GM23248 (cell line): Measurements from ENCODE around the gene ELAVL1. TPM values are rescaled to one million over a fixed set of nuclear protein-coding genes. Genes with fewer than 3 reads are reported as not detected.

ENCODE experiments used
- DNase-seq: peaks from one replicate; pipeline ENCODE4 v3.0.0-alpha.2; 2015
- H2AFZ ChIP-seq: fragments of 200-600 bp; sonication (generic); 2 replicates; pipeline ENCODE4 v1.6.1; 2016; ENCODE audit warnings: antibody characterized with exemption
- H3F3A ChIP-seq: fragments of 200-600 bp; sonication (generic); 2 replicates; pipeline ENCODE4 v1.6.1; 2016; ENCODE audit warnings: mild to moderate bottlenecking, antibody characterized with exemption, mixed run types; ENCODE audit not compliant: insufficient read depth
- H3K27ac ChIP-seq: fragments of 200-600 bp; sonication (generic); 2 replicates; pipeline ENCODE4 v1.5.1; 2016; ENCODE audit warnings: mild to moderate bottlenecking
- H3K27me3 ChIP-seq: fragments of 200-600 bp; sonication (generic); replicated peaks from 2 replicates; pipeline ENCODE4 v1.6.1; 2016; ENCODE audit warnings: mild to moderate bottlenecking; ENCODE audit not compliant: insufficient read depth
- H3K36me3 ChIP-seq: fragments of 200-600 bp; sonication (generic); 2 replicates; pipeline ENCODE4 v1.6.1; 2016; ENCODE audit warnings: low read depth, mild to moderate bottlenecking
- H3K4me1 ChIP-seq: fragments of 200-600 bp; sonication (generic); 2 replicates; pipeline ENCODE4 v1.6.1; 2016; ENCODE audit warnings: mild to moderate bottlenecking; ENCODE audit not compliant: insufficient read depth
- H3K4me2 ChIP-seq: fragments of 200-600 bp; sonication (generic); one replicate; pipeline ENCODE4 v1.6.1; 2016; ENCODE audit warnings: mild to moderate bottlenecking; ENCODE audit not compliant: unreplicated experiment
- H3K4me3 ChIP-seq: fragments of 200-600 bp; sonication (generic); 2 replicates; pipeline ENCODE4 v1.5.1; 2016; ENCODE audit warnings: mild to moderate bottlenecking
- H3K79me2 ChIP-seq: fragments of 200-600 bp; sonication (generic); 2 replicates; pipeline ENCODE4 v1.6.1; 2016; ENCODE audit warnings: mild to moderate bottlenecking; ENCODE audit not compliant: insufficient read depth
- H3K9ac ChIP-seq: fragments of 200-600 bp; sonication (generic); 2 replicates; pipeline ENCODE4 v1.6.1; 2016; ENCODE audit warnings: mild to moderate bottlenecking
- H3K9me2 ChIP-seq: fragments of 200-600 bp; sonication (generic); 2 replicates; pipeline ENCODE4 v1.6.1; 2016; ENCODE audit warnings: mixed run types, mild to moderate bottlenecking, moderate library complexity; ENCODE audit not compliant: insufficient read depth
- H3K9me3 ChIP-seq: fragments of 200-600 bp; sonication (generic); one replicate; pipeline ENCODE4 v1.6.1; 2017; ENCODE audit warnings: low read depth
- H4K20me1 ChIP-seq: fragments of 200-600 bp; sonication (generic); 2 replicates; pipeline ENCODE4 v1.6.0; 2016; ENCODE audit not compliant: insufficient read depth
- EZH2 ChIP-seq: fragments of 200-600 bp; sonication (generic); IDR thresholded peaks from 2 replicates; pipeline ENCODE4 v1.6.1; 2018; ENCODE audit warnings: antibody characterized with exemption, mild to moderate bottlenecking; ENCODE audit not compliant: insufficient read depth, poor library complexity, severe bottlenecking
- EZH2phosphoT487 ChIP-seq: fragments of 200-600 bp; sonication (generic); IDR thresholded peaks from 2 replicates; pipeline ENCODE4 v1.6.1; 2018; ENCODE audit warnings: antibody characterized with exemption, moderate library complexity, mild to moderate bottlenecking, low read depth; ENCODE audit not compliant: insufficient read depth
- WGBS, 2 experiments: methylation state at CpG; one replicate each; pipeline ENCODE4 v1.1.6; 2015 to 2017; ENCODE audit warnings: low lambda C conversion rate in 2 of 2, low coverage in 1 of 2; ENCODE audit errors: missing lambda C conversion rate in 2 of 2; 5-methylcytosine and 5-hydroxymethylcytosine counted together
- in situ Hi-C: fragments of 300-500 bp; cut with MboI; formaldehyde crosslinking; loops from 2 replicates; pipeline ENCODE4 v1.15.0; 2020
- polyA plus RNA-seq: library from polyadenylated mRNA; unstranded; fragments of >200 nt; fragmentation: Nextera tagmentation; extraction: Ambion mirVana; gene quantifications from 2 replicates; pipeline ENCODE4 v1.2.1, GENCODE V29; 2016
- total RNA-seq: library from RNA; depleted of rRNA; stranded (reverse); fragments of >200 nt; shearing (Covaris generic); gene quantifications from 2 replicates; pipeline ENCODE4 v1.2.3, GENCODE V29; 2014

The ELAVL1 gene
- total and polyA plus RNA-seq, 2 experiments from 2014 or later, result 48.1 to 78.9 TPM

GRCh38 chr19:7912144-7912696 is 93.2 kb downstream of the ELAVL1 start:
- no peaks in the 10 kb centered on the region; the same call in 1 of the 2 replicates for H3K36me3 ChIP-seq
- no peaks in the 10 kb centered on the region for H3F3A ChIP-seq
- H3K79me2 ChIP-seq, result peaks cover 16% of the 10 kb centered on the region
- no peaks in the 10 kb centered on the region for H3K4me1 ChIP-seq
- H3K9me3 ChIP-seq, result no peaks in the 10 kb centered on the region
- H3K4me3 ChIP-seq, result no peak overlapping the region
- H4K20me1 ChIP-seq, result no peaks in the 10 kb centered on the region
- H3K27me3 ChIP-seq, result no peaks in the 10 kb centered on the region
- DNase-seq, result no peak
- TF ChIP-seq EZH2phosphoT487 (no peak), EZH2 (no peak)
- in situ Hi-C loops, result no loop called here
- no peaks in the 10 kb centered on the region for H3K9me2 ChIP-seq
- H3K9ac ChIP-seq, result no peak overlapping the region
- no peak overlapping the region for H3K4me2 ChIP-seq
- 91 to 95% methylated on average over 22 to 31 of the region's 31 CpGs for WGBS, 2 experiments
- no peak overlapping the region for H3K27ac ChIP-seq
- no peak overlapping the region for H2AFZ ChIP-seq

DNA sequence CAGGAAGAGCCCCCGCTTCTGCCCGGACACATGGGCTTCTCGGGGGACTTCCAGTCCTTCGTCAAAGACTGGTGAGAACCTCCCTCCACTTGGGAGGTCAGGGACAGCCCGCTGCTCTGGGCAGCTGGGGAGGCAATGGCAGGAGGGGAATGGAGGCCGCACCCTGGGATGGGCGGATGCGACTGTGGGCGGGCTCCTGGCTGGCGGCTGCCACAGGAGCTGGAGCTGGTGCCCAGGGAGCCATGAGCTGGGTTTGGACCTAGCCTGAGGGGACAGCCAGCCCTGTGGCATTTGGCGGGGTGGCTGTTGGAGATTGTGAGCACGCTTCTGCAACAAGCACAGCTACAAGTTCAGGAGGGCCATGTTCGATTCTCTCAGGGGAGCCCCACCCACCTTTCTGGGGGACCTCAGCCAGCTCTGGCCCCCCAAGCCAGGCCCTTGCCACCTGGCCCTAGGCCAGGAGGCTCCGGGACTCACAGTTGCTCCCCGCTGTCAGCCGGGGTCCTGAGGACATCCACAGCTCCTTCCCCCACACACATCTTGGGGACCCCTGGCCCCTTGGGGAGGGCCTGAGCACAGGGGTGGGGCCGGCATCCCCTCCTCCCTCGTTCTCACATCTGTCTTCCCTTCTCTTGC is 93.8 kb downstream of the ELAVL1 start:
- Histone ChIP-seq H3K9me3 (no peaks in the 10 kb centered on the region), H3K4me1 (no peaks in the 10 kb centered on the region), H3K9me2 (no peaks in the 10 kb centered on the region), H3K79me2 (peaks cover 22% of the 10 kb centered on the region), H3F3A (no peaks in the 10 kb centered on the region), H2AFZ (no peak overlapping the region), H3K27me3 (no peaks in the 10 kb centered on the region), H3K27ac (no peak overlapping the region), H3K9ac (no peak overlapping the region), H3K4me3 (no peak overlapping the region), H4K20me1 (no peaks in the 10 kb centered on the region; the same call in 1 of the 2 replicates), H3K36me3 (no peaks in the 10 kb centered on the region; the same call in 1 of the 2 replicates), H3K4me2 (no peak overlapping the region)
- in situ Hi-C loops, result no loop called here
- DNase-seq, result no peak
- 92 to 93% methylated on average over 16 to 18 of the region's 18 CpGs for WGBS, 2 experiments
- TF ChIP-seq EZH2phosphoT487 (no peak), EZH2 (no peak)

- Histone ChIP-seq H3K4me2 (no peak overlapping the region), H3K4me1 (no peaks in the 10 kb centered on the region), H3K27ac (no peak overlapping the region), H3K4me3 (no peak overlapping the region), H3K79me2 (peaks cover 33% of the 10 kb centered on the region), H3K9ac (no peak overlapping the region), H3F3A (no peaks in the 10 kb centered on the region), H3K9me2 (no peaks in the 10 kb centered on the region), H3K36me3 (no peaks in the 10 kb centered on the region; the same call in 1 of the 2 replicates), H3K27me3 (no peaks in the 10 kb centered on the region), H2AFZ (no peak overlapping the region), H3K9me3 (no peaks in the 10 kb centered on the region), H4K20me1 (no peaks in the 10 kb centered on the region; the same call in 1 of the 2 replicates)
- no peak for DNase-seq
- TF ChIP-seq EZH2 (no peak), EZH2phosphoT487 (no peak)
- in situ Hi-C loops, result no loop called here
- 93% methylated on average over 44 to 54 of the region's 54 CpGs for WGBS, 2 experiments
These were observed 94.9 kb downstream of the ELAVL1 start for GRCh38 chr19:7910321-7911161.

- Histone ChIP-seq H3K9me3 (no peaks in the 10 kb centered on the region), H2AFZ (no peak overlapping the region), H3K4me2 (no peak overlapping the region), H3K4me3 (no peak overlapping the region), H4K20me1 (no peaks in the 10 kb centered on the region; the same call in 1 of the 2 replicates), H3K79me2 (peaks cover 43% of the 10 kb centered on the region), H3K36me3 (no peaks in the 10 kb centered on the region; the same call in 1 of the 2 replicates), H3K27ac (no peak overlapping the region), H3K4me1 (peaks cover 7% of the 10 kb centered on the region), H3K27me3 (no peaks in the 10 kb centered on the region), H3K9me2 (no peaks in the 10 kb centered on the region), H3F3A (no peaks in the 10 kb centered on the region), H3K9ac (no peak overlapping the region)
- whole genome bisulfite sequencing, 2 experiments, result 94% methylated on average over 9 to 14 of the region's 21 CpGs
- TF ChIP-seq EZH2phosphoT487, result no peak
- no peak for TF ChIP-seq EZH2
- no peak for DNase-seq
- in situ Hi-C loops, result no loop called here
These were observed 95.9 kb downstream of the ELAVL1 start for GRCh38 chr19:7909471-7910067.
